Testis (tissue), 5 donors: ENCODE results near the gene GABARAP. TPM values are rescaled to one million over a fixed set of nuclear protein-coding genes. Genes with fewer than 3 reads are reported as not detected.
A peak's percentile ranks its signal among the peaks of the same experiment; 100 is the strongest.

Experiments used
- DNase-seq: peaks from one replicate; pipeline ENCODE4 v3.0.0-alpha.2; 2019
- H3K27ac ChIP-seq, 2 donors: fragments of 200-600 bp; sonication (generic); one replicate each; pipeline ENCODE4 v1.5.1; 2019
- H3K27me3 ChIP-seq: fragments of 200-600 bp; sonication (generic); one replicate; pipeline ENCODE4 v1.5.1; 2019
- H3K36me3 ChIP-seq: fragments of 200-600 bp; sonication (generic); one replicate; pipeline ENCODE4 v1.5.1; 2017; ENCODE audit warnings: low read depth; ENCODE audit errors: missing control alignments
- H3K4me1 ChIP-seq: fragments of 200-600 bp; sonication (generic); one replicate; pipeline ENCODE4 v1.5.1; 2019
- H3K4me3 ChIP-seq, 2 donors: fragments of 200-600 bp; sonication (generic); one replicate each; pipeline ENCODE4 v1.5.1; 2017 to 2019
- H3K9me3 ChIP-seq: fragments of 200-600 bp; sonication (generic); one replicate; pipeline ENCODE4 v1.5.1; 2017
- POLR2A ChIP-seq: fragments of 450-650 bp; IDR thresholded peaks from one replicate; pipeline ENCODE4 v1.6.1; 2017; ENCODE audit warnings: antibody characterized with exemption, mild to moderate bottlenecking, moderate library complexity
- WGBS, 2 donors: methylation state at CpG; one replicate each; pipeline ENCODE4 v1.1.5; 2018; 5-methylcytosine and 5-hydroxymethylcytosine counted together
- intact Hi-C: fragments of 100-400 bp; cut with DNase I; formaldehyde crosslinking; loops from one replicate; pipeline ENCODE4 v1.15.1; 2023; ENCODE audit warnings: low total_unique reads
- long read RNA-seq, 2 donors: transcript quantifications; one replicate each; lab custom pipeline, GENCODE V29; 2026
- polyA plus RNA-seq: library from polyadenylated mRNA; stranded (reverse); fragments of 350-450 nt; fragmentation: Illumina TruSeq; extraction: RNeasy Lipid Tissue Mini Kit (QIAGEN cat#74804); gene quantifications from one replicate; pipeline ENCODE4 v1.2.3, GENCODE V29; 2014; ENCODE audit warnings: low read depth, low replicate concordance; ENCODE audit not compliant: insufficient read depth
- total RNA-seq, 2 donors: library from RNA; depleted of rRNA; stranded (reverse); fragments of >200 nt; gene quantifications; one replicate each; pipeline ENCODE4 v1.2.3, GENCODE V29; 2016
- TF ChIP-seq, protein P1 (sequence below), 3 experiments: fragments of 450-650 bp in 2 of 3; fragments of 200-600 bp in 1 of 3; sonication (generic) in 1 of 3; IDR thresholded peaks; one replicate each; pipeline ENCODE4 v1.5.1; 2016 to 2019; ENCODE audit warnings: antibody characterized with exemption in 3 of 3, mild to moderate bottlenecking in 2 of 3, moderate library complexity in 1 of 3

Gene GABARAP
- total RNA-seq (100 to 1,000 TPM; 521 to 683 TPM), polyA plus RNA-seq (1,171 TPM)
- long read RNA-seq, donor 1, transcript GABARAP-204 (3 exons, 837 nt): minor isoform, 25 of 334 reads
- long read RNA-seq, donor 1, transcript GABARAP-201 (4 exons, 1,634 nt): major isoform, 304 of 334 reads
- long read RNA-seq, donor 1, partial matches to known transcripts: 0 of 334 reads
- long read RNA-seq, donor 1, other reads (novel, unspliced or antisense): 0 of 334 reads
- long read RNA-seq, donor 2, transcript GABARAP-204 (3 exons, 837 nt): minor isoform, 18 of 276 reads
- long read RNA-seq, donor 2, transcript GABARAP-201 (4 exons, 1,634 nt): major isoform, 247 of 276 reads
- long read RNA-seq, donor 2, transcript GABARAP-205 (3 exons, 476 nt): minor isoform, 8 of 276 reads
- long read RNA-seq, donor 2, partial matches to known transcripts: 0 of 276 reads
- long read RNA-seq, donor 2, other reads (novel, unspliced or antisense): 0 of 276 reads

GRCh38 chr17:7241783-7242716 lies at the start of gene GABARAP:
GABARAP (minus strand) TSS chr17:7242449; CDS start chr17:7242330, 119 bp downstream.
- 0 to 1% methylated on average over 37 to 62 of the region's 62 CpGs for WGBS, 2 donors
- H3K4me3 ChIP-seq: peak within 1 kb of the TSS; percentile 69 to 85
- peaks cover 27% of the 10 kb centered on the region for H3K4me1 ChIP-seq
- no peaks in the 10 kb centered on the region for H3K27me3 ChIP-seq
- intact Hi-C loops: no loop called here
- no peaks in the 10 kb centered on the region for H3K36me3 ChIP-seq
- peak; percentile 96 for DNase-seq
- H3K9me3 ChIP-seq: no peaks in the 10 kb centered on the region
- H3K27ac ChIP-seq: peak within 1 kb of the TSS; percentile 92 to 98
- TF ChIP-seq, protein P1, sequence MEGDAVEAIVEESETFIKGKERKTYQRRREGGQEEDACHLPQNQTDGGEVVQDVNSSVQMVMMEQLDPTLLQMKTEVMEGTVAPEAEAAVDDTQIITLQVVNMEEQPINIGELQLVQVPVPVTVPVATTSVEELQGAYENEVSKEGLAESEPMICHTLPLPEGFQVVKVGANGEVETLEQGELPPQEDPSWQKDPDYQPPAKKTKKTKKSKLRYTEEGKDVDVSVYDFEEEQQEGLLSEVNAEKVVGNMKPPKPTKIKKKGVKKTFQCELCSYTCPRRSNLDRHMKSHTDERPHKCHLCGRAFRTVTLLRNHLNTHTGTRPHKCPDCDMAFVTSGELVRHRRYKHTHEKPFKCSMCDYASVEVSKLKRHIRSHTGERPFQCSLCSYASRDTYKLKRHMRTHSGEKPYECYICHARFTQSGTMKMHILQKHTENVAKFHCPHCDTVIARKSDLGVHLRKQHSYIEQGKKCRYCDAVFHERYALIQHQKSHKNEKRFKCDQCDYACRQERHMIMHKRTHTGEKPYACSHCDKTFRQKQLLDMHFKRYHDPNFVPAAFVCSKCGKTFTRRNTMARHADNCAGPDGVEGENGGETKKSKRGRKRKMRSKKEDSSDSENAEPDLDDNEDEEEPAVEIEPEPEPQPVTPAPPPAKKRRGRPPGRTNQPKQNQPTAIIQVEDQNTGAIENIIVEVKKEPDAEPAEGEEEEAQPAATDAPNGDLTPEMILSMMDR (IDR thresholded peaks at IDR 0.05): peak in 1 of 3 experiments; percentile 8
- peak; percentile 12 for TF ChIP-seq POLR2A

DNA sequence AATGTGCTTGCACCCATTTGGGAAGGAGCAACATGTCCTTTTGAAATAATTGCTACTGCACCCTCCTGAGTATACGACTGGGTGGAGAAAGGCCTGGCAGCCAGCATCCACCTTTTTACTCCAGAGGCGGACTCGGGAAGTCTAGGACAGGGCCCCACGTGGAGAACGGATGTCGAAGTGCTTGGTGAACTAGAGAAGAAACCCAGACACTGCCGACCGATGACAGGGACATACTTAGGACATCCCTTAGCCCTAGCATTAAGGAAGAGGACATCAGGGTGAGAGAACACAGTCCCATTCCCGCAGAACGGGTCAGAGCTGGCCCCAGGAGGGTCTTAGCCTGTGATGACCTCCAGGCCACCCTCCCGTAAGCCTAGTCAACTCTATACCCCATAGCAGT lies 48.4 kb upstream of the GABARAP start:
- Histone ChIP-seq H3K27ac (no peak overlapping the region), H3K9me3 (no peaks in the 10 kb centered on the region), H3K27me3 (no peaks in the 10 kb centered on the region), H3K4me1 (peaks cover 20% of the 10 kb centered on the region), H3K4me3 (no peak overlapping the region), H3K36me3 (no peaks in the 10 kb centered on the region)
- 85 to 86% methylated on average over 4 to 11 of the region's 11 CpGs for WGBS, 2 donors
- DNase-seq: no peak
- intact Hi-C loops: no loop called here
- TF ChIP-seq POLR2A: no peak
- TF ChIP-seq, protein P1 (IDR thresholded peaks at IDR 0.05): no peak

- TF ChIP-seq, protein P1 (IDR thresholded peaks at IDR 0.05): no peak
- TF ChIP-seq POLR2A: no peak
- no peak overlapping the region for H3K4me3 ChIP-seq
- H3K36me3 ChIP-seq: no peaks in the 10 kb centered on the region
- no peaks in the 10 kb centered on the region for H3K27me3 ChIP-seq
- intact Hi-C loops: no loop called here
- no peak overlapping the region for H3K27ac ChIP-seq
- peaks cover 20% of the 10 kb centered on the region for H3K4me1 ChIP-seq
- no peaks in the 10 kb centered on the region for H3K9me3 ChIP-seq
- DNase-seq: no peak
- WGBS, 2 donors: 87 to 94% methylated on average over 14 to 19 of the region's 19 CpGs
Observed at GRCh38 chr17:7290166-7290565, 47.9 kb upstream of the GABARAP start.

GRCh38 chr17:7289256-7290032 lies 47.2 kb upstream of the GABARAP start:
- Histone ChIP-seq H3K9me3 (no peaks in the 10 kb centered on the region), H3K27ac (no peak overlapping the region), H3K27me3 (no peaks in the 10 kb centered on the region), H3K4me3 (no peak overlapping the region), H3K4me1 (peaks cover 15% of the 10 kb centered on the region), H3K36me3 (no peaks in the 10 kb centered on the region)
- intact Hi-C loops: no loop called here
- TF ChIP-seq POLR2A: no peak
- TF ChIP-seq, protein P1 (IDR thresholded peaks at IDR 0.05): no peak
- 79% methylated on average over 10 to 18 of the region's 18 CpGs for WGBS, 2 donors
- no peak for DNase-seq
